Kidney capillary endothelial cell (primary cell): ENCODE results near the gene PAGR1.
"Not testable (repeated sequence)": the region's sequence is repeated elsewhere in the genome, so short reads cannot be mapped to it uniquely, and the experiment has no call there.

Source experiments
- DNase-seq: peaks from one replicate; pipeline ENCODE4 v3.0.0-alpha.2; 2018; ENCODE audit warnings: low spot score

Gene PAGR1

DNA sequence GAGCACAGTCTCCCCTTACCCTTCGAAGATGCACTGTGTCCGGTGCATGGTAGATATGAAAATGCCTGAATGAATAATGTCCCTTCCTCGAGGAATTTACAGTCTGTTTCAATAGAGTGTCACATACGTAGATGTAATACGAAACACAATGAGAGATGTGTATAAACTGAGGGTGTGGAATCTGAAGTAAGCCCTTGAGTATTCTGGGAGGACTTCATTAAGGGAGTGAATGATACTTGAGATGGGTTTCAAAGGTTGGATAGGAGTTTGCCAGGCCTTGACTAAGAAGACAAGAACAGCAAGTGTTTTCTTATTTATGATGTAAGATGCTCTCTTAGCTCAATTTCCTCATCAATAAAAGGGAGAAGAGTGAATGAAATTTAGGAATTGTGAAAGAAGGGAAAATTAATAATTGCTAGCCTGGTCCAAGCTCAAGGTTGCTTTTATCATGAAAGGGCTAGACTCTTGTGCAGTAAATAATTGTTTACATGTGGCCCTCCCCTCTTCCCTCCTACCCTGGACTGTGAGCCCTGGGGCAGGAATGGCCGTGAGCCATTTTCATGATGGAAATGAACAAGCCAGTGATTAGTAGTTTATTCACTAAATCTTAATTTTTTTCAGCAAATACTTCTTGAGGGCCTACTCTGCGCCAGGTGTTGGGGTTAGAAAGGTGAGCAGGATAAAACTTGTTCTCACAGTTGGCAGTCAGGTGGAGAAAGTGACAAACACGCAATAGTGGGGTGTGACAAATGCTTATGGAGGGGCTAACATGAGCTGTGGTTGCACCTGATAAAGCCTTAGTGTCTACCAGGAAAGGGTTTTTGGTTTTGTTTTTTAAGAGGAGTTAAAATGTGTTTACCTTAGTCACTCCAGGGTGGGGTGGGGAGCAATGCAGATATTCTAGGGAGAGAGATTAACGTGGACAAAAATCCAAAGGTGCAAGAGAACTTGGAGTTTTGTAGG, 23.8 kb upstream of the PAGR1 start:
- DNase-seq = no peak

DNA sequence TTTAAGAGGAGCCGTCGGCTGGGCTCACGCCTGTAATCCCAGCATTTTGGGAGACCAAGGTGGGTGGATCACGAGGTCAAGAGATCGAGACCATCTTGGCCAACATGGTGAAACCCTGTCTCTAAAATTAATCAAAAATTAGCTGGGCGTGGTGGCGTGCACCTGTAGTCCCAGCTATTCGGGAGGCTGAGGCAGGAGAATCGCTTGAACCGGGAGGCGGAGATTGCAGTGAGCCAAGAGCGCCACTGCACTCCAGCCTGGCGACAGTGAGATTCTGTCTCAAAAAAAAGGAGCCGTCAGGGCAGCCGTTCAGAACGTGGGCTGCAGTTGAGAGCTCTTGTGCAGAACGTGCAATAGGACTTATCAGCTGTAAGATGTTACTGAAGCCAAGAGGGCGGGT, 22.8 kb upstream of the PAGR1 start:
- DNase-seq = not testable (repeated sequence)

DNA sequence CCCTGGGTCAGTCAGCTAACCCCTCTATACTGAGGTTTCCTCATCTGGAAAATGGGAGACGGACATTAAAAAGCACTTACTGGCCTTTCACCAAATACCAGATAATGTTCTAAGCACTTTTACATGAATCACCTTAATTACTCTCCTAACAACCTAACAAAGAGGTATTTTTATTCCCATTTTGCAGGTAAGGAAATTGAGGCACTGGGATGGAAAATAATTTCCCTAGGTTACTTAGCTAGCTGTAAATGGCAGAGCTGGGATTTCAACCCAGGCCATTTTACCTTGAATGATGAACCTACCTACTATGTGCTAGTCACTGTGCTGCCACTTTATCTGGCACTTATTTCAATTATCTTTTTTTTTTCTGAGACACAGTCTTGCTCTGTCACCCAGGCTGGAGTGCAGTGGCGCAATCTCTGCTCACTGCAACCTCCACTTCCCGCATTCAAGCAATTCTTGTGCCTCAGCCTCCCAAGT, 21.7 kb upstream of the PAGR1 start:
- DNase-seq = no peak

DNA sequence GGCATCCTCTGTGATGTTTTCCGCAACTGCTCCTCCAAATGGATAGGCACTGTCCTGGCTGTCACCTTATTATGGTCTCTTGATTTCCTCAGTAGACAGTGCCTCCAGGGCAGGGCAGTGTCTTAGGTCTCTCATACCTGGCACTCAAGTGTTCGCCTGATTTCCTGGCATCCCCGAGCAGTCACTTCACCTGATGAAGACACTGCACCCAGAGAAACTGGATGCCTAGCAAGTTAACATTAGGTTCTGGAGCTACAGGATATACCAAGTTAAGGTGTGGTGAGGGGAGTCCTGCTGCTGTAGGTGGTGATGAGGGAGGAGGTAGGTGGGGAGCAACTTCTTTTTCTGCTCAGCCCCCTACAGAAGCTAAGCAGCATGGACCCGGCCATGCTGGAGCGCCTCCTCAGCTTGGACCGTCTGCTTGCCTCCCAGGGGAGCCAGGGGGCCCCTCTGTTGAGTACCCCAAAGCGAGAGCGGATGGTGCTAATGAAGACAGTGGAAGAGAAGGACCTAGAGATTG, 13.5 kb upstream of the PAGR1 start:
- no peak for DNase-seq

DNA sequence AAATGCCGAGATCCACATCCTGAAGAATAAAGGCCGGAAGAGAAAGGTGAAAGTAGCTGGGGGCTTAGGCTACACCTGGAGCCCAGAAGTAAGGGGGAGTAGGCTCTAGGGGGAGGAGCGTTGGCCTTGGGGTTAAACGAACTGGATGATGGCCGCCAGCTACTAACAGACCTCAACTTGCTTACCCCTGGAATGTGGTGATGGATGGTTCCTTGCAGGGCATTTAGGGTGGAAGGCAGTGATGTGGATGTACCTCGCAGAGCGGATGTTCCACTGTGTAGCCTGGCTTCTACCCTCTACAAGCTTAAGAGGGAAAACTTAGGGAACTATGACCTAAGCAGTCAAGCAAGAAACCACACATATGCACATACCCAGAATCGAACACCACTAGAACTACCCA, 11.9 kb upstream of the PAGR1 start:
- DNase-seq = no peak

DNA sequence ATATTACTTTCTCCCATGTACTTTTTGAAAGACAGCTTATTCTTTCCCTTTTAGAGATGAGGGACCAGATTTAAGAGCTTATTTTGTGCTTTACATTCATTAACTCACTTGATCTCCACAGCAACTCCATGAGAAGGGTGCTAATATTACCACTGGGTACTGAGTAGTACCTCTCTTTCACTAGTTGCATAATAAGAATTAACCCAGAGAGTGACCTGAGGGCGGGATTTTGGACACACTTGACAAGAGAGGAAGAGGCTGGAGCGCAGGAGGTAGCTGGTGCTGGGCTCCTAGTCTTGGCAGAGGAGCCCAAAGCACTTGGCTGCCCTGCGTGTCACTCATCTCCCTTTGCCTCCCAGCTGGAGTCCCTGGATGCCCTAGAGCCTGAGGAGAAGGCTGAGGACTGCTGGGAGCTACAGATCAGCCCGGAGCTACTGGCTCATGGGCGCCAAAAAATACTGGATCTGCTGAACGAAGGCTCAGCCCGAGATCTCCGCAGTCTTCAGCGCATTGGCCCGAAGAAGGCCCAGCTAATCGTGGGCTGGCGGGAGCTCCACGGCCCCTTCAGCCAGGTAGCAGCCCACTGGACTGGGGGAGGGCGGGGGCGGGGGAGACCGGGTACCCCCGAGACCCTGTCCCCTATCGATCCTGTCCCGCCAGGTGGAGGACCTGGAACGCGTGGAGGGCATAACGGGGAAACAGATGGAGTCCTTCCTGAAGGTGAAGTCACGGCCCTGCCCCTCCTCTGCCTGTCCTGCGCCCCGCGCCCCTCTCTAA, 11.3 kb upstream of the PAGR1 start:
- no peak for DNase-seq

DNA sequence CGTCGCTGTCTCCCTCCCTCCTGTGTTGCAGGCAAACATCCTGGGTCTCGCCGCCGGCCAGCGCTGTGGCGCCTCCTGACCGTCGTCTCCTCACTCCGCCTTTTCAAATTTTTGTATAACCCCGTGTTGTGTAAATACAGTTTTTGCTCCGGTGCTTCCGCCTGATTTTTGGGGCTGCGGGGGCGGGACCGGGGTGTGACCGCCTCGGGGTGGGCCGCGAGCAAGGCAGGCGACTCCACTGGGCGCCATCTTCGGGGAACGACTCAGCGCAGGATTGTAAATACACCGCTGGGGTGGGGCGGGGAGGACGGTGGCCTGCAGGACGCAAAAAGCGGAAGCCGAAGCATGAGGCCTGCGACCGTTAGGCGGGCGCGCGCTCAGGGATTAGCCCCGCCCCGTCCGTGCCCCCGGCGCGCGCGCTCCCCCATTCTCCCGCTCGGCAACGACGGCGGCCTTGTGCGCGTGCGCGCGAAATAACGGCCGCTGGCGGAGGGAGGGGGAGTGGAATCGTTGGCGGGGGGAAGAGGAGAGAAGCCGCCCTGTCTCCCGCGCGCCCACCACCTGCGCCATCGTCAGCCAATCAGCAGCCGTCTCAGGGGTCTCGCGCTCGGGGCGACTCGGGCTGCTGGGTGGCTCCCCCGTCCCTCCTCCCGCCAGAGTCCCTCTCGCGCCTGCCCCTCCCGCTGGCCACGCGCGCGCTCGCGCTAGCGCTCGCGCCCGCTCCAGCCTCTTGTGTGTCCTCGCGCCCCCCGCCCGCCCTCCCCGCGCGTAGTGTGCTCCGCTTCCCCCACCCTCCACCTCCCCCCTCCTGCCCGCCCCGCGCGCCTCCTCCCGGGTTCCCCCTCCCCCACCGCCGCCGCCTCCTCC, 10.5 kb upstream of the PAGR1 start:
- DNase-seq = peak; percentile 93

DNA sequence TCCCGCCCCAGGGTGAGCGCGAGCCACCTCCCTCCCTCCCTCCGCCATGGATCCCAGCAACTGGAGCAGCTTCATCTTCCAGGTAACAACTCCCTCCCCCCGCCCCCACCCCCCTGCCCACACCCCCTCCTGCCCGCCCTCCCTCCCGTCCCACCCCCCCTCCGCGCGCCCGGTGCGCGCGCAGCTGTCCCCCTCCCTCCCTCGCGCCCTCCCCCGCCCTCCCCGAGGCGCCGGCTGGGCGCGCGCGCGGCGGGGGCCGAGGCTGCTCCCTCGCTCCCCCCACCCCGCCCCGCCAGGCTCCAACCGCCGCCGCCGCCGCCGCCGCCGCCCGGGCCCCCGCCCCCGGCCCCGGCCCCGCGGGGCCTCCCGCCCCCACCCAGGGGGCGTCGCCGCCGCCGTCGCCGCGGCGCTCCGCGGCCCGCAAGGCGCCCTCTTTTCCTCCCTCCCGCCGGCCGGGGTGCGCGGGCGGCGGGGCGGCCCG, 9.8 kb upstream of the PAGR1 start, which contains the start of gene MAZ:
Gene MAZ, plus strand, starts transcription at position 431 of the 481 bp plus-strand sequence. CDS start 173 bp downstream, outside the sequence.
- peak; percentile 59 for DNase-seq

DNA sequence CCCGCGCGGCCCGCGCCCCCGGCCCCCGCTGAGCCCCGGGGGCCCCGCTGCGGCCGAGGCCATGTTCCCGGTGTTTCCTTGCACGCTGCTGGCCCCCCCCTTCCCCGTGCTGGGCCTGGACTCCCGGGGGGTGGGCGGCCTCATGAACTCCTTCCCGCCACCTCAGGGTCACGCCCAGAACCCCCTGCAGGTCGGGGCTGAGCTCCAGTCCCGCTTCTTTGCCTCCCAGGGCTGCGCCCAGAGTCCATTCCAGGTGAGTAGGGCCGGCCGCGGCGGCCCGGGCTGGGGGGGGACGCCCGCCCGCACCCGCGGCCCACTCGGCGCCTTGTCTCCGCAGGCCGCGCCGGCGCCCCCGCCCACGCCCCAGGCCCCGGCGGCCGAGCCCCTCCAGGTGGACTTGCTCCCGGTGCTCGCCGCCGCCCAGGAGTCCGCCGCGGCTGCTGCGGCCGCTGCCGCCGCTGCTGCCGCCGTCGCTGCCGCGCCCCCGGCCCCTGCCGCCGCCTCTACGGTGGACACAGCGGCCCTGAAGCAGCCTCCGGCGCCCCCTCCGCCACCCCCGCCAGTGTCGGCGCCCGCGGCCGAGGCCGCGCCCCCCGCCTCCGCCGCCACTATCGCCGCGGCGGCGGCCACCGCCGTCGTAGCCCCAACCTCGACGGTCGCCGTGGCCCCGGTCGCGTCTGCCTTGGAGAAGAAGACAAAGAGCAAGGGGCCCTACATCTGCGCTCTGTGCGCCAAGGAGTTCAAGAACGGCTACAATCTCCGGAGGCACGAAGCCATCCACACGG, 9.1 kb upstream of the PAGR1 start:
- DNase-seq = no peak

DNA sequence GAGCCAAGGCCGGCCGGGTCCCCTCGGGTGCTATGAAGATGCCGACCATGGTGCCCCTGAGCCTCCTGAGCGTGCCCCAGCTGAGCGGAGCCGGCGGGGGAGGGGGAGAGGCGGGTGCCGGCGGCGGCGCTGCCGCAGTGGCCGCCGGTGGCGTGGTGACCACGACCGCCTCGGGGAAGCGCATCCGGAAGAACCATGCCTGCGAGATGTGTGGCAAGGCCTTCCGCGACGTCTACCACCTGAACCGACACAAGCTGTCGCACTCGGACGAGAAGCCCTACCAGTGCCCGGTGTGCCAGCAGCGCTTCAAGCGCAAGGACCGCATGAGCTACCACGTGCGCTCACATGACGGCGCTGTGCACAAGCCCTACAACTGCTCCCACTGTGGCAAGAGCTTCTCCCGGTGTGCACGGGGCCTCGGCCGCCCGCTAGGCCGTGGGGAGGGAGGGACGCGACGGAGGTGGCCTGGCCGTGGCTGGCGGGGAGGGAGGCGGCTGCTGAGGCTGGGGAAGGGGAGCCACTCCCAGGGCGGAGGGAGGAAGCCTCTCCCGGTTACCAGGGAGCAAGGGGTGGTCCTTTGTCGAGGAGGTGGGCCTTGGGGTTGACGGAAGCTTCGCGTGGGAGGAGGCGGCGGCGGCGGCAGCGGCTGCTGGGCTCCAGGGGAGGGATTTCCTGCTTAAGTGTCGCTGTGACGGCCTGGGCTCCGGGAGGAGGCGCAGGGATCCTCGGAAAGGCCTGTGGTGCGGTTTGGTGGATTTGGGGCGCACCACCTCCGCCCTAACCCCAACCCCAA, 8.3 kb upstream of the PAGR1 start:
- DNase-seq = peak; percentile 87

DNA sequence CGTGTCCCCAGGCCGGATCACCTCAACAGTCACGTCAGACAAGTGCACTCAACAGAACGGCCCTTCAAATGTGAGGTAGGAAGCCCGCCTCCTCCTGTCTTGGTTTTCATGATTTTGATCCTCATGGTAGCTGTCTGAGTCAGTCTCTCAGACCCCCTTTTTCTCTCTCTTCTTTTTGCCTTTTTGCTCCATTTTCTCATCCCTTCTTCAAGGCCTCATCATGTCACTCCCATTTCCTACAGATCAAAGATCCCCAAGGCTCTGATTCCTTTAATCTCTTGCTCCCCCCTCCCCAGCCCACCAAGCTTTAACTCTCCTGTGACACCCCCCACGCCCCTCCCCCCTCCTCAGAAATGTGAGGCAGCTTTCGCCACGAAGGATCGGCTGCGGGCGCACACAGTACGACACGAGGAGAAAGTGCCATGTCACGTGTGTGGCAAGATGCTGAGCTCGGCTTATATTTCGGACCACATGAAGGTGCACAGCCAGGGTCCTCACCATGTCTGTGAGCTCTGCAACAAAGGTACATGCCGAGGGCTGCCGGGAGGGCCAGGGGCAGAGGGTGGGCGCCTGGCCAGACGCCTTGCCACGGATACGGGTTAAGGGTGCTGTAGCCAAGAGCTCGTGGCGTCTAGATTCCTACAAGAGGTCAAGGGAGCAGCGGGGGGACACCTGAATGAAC, 7.6 kb upstream of the PAGR1 start:
- no peak for DNase-seq

DNA sequence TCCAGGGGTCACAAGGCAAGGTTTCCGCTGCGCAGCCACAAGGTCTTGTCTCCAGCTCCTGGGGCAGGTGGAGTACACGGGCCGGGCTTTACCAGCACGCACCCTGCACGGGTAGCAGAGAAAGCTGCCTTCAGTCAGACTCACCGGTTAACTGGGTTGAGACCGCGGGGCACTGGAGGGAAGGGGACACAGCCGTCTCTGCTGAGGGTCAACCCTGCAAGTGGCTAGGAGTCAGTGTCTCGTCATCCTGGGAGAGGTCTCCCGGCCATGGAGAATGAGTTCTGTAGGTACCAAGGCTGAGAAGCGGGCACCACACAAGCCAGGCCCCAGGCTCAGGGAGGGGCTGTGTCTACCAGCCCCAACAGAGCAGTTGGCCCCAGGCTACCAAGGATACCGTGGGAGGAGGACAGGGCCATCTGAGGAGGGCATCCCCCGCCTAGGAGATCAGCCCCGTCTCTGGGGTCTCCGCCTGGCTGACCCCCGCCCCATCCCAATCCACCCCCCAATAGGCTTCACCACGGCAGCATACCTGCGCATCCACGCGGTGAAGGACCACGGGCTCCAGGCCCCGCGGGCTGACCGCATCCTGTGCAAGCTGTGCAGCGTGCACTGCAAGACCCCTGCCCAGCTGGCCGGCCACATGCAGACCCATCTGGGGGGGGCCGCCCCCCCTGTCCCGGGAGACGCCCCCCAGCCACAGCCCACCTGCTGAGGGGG, 6.8 kb upstream of the PAGR1 start:
- DNase-seq = no peak

DNA sequence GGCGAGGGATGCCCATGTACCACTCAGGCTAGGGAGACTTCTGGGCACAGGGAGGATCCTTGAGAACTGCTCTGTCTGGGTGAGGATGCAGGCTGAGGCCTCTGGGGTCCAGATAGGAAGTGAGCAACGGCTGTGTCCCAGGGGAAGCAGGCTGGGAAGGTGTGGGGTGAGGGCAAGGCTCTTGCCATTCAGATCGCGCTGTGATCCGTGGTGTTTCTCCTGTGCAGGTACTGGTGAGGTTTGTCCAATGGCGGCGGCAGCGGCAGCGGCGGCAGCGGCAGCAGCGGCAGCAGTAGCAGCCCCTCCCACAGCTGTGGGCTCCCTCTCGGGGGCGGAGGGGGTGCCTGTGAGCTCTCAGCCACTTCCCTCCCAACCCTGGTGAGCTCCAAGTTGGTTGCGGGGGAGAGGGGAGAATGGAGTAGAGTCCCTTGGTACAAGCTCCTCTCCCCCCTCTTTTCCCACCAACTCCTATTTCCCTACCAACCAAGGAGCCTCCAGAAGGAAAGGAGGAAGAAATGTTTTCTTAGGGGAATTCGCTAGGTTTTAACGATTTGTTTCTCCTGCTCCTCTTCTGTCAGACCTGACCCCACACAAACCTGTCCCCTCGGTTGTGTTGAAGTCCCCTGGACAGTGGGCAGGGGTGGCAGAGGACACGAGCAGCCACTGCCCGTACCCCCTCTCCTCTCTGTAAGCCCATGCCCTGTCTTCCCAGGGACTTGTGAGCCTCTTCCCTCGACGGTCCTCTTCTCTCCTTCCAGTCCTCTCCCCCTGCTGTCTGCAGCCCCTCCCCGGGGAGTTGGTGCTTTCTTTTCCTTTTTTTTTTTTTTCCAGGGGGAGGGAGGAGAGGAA, 5.9 kb upstream of the PAGR1 start:
- no peak for DNase-seq

DNA sequence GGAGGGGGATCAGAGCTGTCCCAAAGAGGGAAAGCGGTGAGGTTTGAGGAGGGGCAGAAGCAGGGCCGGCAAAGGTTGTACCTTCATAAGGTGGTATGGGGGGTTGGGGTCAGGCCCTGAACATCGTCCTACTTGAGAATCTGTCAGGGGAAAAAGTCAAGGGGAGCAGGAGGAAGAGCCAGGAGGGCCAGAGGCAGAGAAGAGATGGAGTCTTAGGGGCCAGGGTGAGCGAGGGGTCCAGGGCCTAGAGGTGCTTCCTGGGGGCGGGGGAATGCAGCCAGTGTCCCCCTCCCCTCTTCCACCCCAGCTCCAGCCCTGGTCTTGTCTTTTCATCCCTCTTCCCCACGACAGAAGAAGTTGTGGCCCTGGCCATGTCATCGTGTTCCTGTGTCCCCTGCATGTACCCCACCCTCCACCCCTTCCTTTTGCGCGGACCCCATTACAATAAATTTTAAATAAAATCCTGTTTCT, 5.2 kb upstream of the PAGR1 start:
- no peak for DNase-seq

DNA sequence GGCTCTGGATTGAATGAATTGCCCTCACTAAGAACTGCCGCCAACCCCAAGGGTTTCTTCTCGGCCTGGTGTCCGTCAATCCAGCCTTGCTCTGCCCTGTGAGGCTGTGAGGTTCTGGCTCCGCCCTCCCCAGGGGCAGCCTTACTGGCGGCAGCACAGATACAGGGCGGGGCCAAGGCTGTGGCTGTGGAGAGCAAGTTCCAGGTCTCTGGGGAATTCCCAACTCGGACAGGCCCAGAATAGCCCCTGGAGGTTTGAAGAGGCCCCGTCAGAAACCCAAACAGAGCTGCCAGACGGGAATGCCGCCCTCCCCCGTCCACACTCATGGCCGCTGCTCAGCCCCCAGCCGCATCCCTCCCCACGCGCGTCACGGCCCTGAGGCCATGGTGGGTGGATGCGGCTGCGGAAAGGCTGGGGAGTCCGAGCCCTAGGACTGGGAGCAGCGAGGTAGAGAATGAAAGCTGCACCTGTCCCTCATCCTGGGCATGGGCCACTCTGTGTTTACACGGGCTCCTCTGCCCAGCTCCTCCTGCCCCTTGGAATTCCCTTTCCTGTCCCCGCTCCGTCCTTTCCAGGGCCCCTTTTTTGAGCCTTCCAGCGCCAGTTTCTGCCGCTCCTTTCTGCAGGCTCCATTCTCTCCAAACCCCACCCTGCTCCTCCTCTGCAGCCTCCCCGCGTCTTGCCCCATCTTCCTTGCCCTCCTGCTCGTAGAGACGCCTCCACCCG, 4.6 kb upstream of the PAGR1 start:
- DNase-seq = peak; percentile 94

DNA sequence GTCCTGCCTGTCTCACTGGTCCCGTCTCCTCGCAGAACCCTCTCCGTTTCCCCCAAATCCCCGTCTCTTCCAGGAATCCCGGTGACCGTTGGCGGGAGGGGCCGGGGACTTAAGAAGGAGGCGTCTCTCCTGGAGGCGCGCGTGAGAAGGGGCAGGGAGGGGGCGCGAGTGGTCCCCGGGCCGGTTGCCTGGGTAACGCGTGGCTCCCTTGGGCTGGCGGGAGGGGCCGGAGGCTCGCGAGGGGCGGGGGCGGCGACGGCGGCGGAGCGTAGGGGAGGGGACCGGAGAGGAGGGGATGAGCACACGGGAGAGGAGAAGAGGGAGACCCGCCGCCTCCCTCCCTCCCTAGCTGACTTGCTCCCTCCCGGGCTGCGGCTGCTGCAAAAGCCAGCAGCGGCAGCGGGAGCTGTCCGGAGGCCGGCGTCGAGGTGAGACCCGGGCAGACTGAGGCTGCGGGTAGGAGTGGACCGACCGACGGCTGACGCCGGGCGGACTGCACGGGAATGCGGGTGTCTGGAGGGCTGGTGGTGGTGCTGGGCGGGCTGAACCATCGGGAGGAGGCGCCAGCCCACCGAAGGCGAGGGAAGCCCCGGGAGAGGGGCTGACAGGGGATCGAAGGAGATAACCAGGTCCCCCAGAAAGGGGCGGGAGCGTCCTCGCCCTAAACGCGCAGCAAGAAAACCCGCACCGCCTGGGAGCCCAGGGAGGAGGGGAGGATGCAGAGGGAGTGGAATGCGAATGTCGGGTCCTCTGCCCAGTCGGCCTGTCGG, 3.9 kb upstream of the PAGR1 start, which contains the start of gene PRRT2:
Gene PRRT2, plus strand, starts transcription at position 298 of the 770 bp plus-strand sequence. CDS start 862 bp downstream, outside the sequence.
- no peak for DNase-seq
